ENCODE results near the gene METAP1D. TPM values are rescaled to one million over a fixed set of nuclear protein-coding genes. Genes with fewer than 3 reads are reported as not detected.

The METAP1D gene
- total and polyA plus RNA-seq, 2 of the 4 experiments (the other 2 are of a cell fraction), result 3.4 to 5.5 TPM

GRCh38 chr2:171959998-171960397 is 39.8 kb upstream of the METAP1D start:
- Histone ChIP-seq H3K27ac (ENCODE audit: insufficient read depth, low read length) (no peak overlapping the region), H3K4ac (ENCODE audit: low read depth, low read length) (no peak overlapping the region), H3K18ac (ENCODE audit: low read depth, low read length) (no peak overlapping the region), H2AK9ac (replicated peaks; ENCODE audit: low read depth, low read length, poor library complexity) (no peak overlapping the region), H2BK15ac (ENCODE audit: low read depth, low read length) (no peak overlapping the region), H2BK120ac (ENCODE audit: low read depth, low read length) (no peak overlapping the region; the same call in 1 of the 2 replicates), H3K4me1 (ENCODE audit: control insufficient read depth, insufficient read depth, low read length) (peaks cover 15% of the 10 kb centered on the region), H3K14ac (replicated peaks; ENCODE audit: low read depth, low read length) (0 out of 2 replicates have a peak overlapping the region, but pooled peaks have one; percentile 26), H2BK20ac (ENCODE audit: low read depth, low read length) (no peak overlapping the region), H4K20me1 (ENCODE audit: insufficient read depth, low read length) (no peaks in the 10 kb centered on the region), H3K9ac (ENCODE audit: low read depth, low read length) (no peak overlapping the region), H3K79me1 (ENCODE audit: low read depth in 1 of 2, low read length in 2 of 2) (peaks cover 12 to 40% of the 10 kb centered on the region in 2 experiments), H3K23ac (ENCODE audit: low read depth, low read length) (0 out of 2 replicates have a peak overlapping the region, but pooled peaks have one; percentile 16), H3K9me3 (ENCODE audit: control insufficient read depth, insufficient read depth, low read length) (0 out of 2 replicates have a peak, but pooled peaks cover 1% of the 10 kb centered on the region), H2AK5ac (ENCODE audit: low read depth, low read length) (no peak overlapping the region), H3K9me1 (ENCODE audit: insufficient read depth, low read length) (peaks cover 7% of the 10 kb centered on the region), H3K36me3 (ENCODE audit: control insufficient read depth, insufficient read depth, low read length) (peaks cover 3% of the 10 kb centered on the region; the same call in 1 of the 2 replicates), H2AFZ (replicated peaks; ENCODE audit: low read length, poor library complexity) (no peak overlapping the region), H2BK5ac (ENCODE audit: low read depth, low read length, poor library complexity, severe bottlenecking) (no peak overlapping the region), H4K5ac (ENCODE audit: low read depth, low read length) (no peak overlapping the region), H3K27me3 (ENCODE audit: control insufficient read depth, insufficient read depth, low read length) (no peaks in the 10 kb centered on the region), H4K8ac (ENCODE audit: low read depth in 2 of 2, low read length in 2 of 2) (no peak overlapping the region), H3K56ac (ENCODE audit: extremely low read depth, insufficient read depth, low read length) (no peak overlapping the region), H3K4me2 (ENCODE audit: low read depth, low read length) (peak overlapping the region; percentile 44; the same call in 1 of the 2 replicates), H3K4me3 (ENCODE audit: insufficient read depth, low read depth, low read length) (no peak overlapping the region), H4K91ac (ENCODE audit: insufficient read depth, low read depth, low read length) (no peak overlapping the region)
- dilution Hi-C loops (cut with HindIII; ENCODE audit: low sequenced_read_pairs, unreplicated experiment) (no loop called here), in situ Hi-C loops (cut with MboI; ENCODE audit: low sequenced_read_pairs) (no loop called here), intact Hi-C loops (cut with micrococcal nuclease) (loop anchor here (2.0 kb wide), 1 partner anchor 143 kb away; the partner anchor contains the start of gene DLX2)
- WGBS, 2 experiments (ENCODE audit: extremely low coverage in 2 of 2, insufficient read length in 1 of 2), result no CpG with 5 or more reads among the region's 2 CpGs
- BruUV-seq (replicated peaks), result no TSS peak
- DNase-seq (no peak), ATAC-seq (ENCODE audit: low read depth) (no peak)
- TF ChIP-seq FOS (IDR thresholded peaks at IDR 0.05; ENCODE audit: low read depth, low read length) (no peak), RFX5 (IDR thresholded peaks at IDR 0.05; ENCODE audit: low read depth, low read length) (no peak), CTCF (conservative IDR thresholded peaks at IDR 0.05; ENCODE audit: low read depth, low read length) (no peak)
- ChIA-PET CTCF (no interaction called here), POLR2A (ENCODE audit: unreplicated experiment) (no interaction called here)
